AG09319 (cell line): Measurements from ENCODE around the gene CROCC.
"Not testable (repeated sequence)": the region's sequence is repeated elsewhere in the genome, so short reads cannot be mapped to it uniquely, and the experiment has no call there.

Experiments used
- DNase-seq: peaks from one replicate; pipeline ENCODE4 v3.0.0-alpha.2; 2010; ENCODE audit warnings: low read depth; ENCODE audit errors: extremely low read depth
- TF ChIP-seq, protein P1 (sequence below): IDR thresholded peaks from 2 replicates; pipeline ENCODE4 v1.5.1; 2011; ENCODE audit warnings: low read depth, mild to moderate bottlenecking, inconsistent platforms, low read length, moderate library complexity

Gene CROCC

GRCh38 chr1:16907870-16908758 is 13.6 kb upstream of the CROCC start:
- TF ChIP-seq, protein P1, sequence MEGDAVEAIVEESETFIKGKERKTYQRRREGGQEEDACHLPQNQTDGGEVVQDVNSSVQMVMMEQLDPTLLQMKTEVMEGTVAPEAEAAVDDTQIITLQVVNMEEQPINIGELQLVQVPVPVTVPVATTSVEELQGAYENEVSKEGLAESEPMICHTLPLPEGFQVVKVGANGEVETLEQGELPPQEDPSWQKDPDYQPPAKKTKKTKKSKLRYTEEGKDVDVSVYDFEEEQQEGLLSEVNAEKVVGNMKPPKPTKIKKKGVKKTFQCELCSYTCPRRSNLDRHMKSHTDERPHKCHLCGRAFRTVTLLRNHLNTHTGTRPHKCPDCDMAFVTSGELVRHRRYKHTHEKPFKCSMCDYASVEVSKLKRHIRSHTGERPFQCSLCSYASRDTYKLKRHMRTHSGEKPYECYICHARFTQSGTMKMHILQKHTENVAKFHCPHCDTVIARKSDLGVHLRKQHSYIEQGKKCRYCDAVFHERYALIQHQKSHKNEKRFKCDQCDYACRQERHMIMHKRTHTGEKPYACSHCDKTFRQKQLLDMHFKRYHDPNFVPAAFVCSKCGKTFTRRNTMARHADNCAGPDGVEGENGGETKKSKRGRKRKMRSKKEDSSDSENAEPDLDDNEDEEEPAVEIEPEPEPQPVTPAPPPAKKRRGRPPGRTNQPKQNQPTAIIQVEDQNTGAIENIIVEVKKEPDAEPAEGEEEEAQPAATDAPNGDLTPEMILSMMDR, result no peak
- DNase-seq, result no peak

GRCh38 chr1:16911851-16912721 is 9.6 kb upstream of the CROCC start:
- DNase-seq, result not testable (repeated sequence)

DNA sequence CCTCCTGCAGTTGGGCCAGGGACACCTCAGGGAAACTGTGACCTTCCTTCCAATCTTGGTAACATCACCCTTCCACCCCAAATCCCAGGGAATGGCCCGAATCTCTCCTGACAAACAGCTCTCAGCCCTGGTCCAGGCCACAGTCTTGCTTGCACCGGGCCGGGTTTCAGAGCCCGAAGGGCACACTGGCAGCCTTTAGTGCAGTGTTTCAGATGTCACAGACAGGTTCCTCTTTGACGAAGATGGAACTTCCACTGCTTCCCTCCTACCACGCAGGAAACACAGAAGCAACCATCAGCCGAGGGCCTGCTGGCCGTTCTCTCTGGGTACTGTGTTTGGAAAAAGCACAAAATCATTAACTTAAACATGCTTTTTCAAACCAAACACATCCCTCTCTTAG is 9.0 kb upstream of the CROCC start:
- DNase-seq, result not testable (repeated sequence)

DNA sequence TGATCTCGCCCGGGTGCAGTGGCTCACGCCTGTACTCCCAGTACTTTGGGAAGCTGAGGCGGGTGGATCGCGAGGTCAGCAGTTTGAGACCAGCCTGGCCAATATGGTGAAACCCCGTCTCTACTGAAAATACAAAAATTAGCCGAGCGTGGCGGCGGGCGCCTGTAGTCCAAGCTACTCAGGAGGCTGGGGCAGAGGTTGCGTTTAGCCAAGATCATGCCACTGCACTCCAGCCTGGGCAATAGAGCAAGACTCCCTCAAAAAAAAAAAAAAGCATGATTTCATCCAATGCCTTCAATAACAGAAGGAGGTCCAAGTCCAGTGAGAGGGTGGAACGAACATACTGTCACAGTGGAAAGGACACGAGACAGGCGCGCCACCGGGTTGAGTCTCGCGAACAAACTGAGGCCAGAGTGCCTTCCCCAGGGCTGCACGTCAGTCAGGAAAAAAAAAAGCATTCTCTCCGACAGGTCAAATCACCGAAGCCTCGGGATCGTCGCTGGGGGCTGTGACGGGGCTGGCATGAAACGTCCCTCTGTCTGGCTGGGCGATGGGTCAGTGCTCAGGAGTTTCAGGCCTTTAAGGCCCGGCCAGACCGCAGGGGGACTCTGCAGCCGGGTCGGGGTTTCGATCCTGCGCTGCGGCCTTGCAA is 8.4 kb upstream of the CROCC start:
- no peak for DNase-seq

DNA sequence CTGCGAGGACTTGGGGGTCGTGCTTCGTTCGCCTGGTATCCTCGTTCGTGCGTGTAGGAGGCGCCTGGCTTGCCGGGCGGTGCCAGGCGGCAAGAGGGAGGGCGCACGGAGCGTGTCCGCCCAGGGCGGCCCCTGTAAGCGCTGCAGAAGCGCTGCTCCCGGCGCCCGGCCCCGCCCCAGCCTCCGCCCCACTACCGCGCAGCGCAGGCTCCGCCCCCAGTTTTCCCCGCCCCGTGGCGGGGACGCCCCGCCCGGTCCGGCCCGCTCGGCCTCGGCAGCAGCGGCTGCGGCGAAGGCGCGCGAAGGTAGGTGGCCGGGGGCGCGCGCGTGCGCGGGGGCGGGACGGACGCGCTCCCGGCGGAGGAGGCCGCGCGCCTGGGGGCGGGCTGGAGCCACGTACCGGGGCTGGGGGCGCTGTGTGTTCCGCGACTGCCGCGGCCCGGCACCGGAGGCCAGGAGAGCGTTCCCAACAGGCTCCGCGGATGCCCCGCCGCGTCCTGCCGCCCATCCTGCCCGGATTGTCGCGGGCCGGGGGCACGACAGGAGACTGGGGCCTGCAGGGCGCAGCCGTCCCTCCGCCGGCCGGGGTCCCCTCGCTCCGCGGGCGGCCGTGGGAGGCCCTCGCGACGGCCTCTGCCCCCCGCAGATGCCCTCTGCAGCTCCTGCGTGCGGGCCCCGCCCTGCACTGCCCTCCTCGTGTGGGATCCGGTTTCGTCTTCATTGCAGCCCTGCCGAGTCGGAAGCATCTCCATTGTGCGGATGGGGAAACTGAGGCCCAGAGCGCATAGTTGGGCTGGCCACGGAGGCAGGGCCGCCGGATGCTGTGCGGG is 7.7 kb upstream of the CROCC start:
- TF ChIP-seq, protein P1, result no peak
- peak; percentile 88 for DNase-seq

More for the DNA sequence above, 8.4 kb upstream of the CROCC start:
- TF ChIP-seq, protein P1, result no peak

DNA sequence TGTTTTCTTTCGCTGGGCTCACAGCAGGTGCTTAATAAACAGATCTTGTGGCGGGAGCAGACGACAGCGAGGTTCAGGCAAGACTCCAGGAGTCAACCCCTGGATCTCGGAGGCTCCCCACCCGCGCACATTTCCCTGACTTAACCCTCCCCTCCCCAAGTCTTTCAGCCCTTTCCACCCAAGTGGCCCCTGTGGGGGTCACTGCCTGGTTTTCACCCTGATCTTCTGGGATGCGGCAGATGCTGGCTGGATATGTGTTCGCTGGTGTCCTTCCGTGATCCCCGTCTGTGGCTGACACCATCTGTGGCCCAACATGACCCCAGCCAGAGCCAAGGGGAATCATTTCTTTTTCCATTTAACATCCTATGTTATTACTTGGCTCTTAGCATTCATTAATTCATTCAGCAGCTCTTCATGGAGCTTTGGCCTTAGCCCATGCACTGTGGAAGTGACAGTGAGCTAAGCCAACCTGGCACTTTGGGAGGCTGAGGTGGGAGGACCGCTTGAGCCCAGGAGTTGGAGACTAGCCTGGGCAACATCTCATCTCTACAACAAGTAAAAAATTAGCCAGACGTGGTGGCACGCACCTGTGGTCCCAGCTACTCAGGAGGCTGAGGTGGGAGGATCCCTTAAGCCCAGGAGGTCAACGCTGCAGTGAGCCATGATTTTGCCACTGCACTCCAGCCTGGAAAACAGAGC is 6.7 kb upstream of the CROCC start:
- DNase-seq, result not testable (repeated sequence)

DNA sequence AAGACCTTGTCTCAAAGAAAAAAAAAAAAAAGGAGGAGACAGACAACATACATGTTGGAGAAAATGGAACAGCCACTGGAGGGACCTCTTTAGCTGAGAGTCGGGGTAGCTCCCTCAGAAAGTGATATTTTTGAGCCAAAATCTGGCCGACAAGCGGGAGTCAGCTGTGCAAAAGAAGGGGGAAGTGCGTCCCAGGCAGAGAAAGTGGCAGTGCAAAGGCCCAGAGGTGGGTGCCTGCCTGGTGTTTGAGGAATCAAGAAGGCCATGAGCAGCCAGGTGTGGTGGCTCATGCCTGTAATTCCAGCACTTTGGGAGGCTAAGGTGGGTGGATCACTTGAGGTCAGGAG is 6.1 kb upstream of the CROCC start:
- no peak for DNase-seq
- TF ChIP-seq, protein P1, result no peak; the same call in 1 of the 2 replicates

DNA sequence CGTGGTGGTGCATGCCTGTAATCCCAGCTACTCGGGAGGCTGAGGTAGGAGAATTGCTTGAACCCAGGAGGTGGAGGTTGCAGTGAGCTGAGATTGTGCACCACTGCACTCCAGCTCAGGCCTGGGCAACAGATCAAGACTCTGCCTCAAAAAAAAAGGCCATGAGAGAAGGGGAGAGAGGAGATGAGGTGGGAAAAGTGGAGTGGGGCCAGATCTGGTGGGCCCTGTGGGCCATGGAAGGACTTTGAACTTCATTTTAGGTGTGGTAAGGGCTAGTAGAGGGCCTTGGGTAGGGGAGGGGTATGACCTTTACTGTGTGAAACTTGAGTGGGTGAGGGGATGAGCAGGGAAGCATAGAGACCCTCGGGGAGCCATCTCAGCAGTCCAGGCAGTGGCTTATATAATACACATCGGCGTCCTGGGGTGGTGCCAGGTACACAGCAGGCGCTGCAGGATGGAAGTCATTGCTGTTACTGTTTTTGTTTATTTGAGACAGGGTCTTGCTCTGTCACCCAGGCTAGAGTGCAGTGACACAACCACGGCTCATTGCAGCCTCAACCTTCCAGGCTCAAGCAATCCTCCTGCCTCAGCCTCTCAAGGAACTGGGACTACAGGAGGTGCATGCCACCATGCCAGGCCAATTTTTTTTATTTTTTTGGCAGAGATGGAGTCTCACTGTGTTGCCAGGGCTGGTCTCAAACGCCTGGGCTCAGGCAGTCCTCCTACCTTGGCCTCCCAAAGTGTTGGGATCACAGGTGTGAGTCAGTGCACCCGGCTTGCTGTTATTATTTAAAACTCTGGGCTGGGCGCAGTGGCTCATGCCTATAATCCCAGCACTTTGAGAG is 5.5 kb upstream of the CROCC start:
- not testable (repeated sequence) for DNase-seq
